Calu3 (cell line): Measurements from ENCODE around the gene PCDH9. TPM values are rescaled to one million over a fixed set of nuclear protein-coding genes. Genes with fewer than 3 reads are reported as not detected.

Source experiments
- BruUV-seq: library from RNA; stranded (reverse); fragments of 400-500 nt; replicated peaks from 2 replicates; lab custom pipeline; 2021; lab: Mats Ljungman, UMichigan
- CTCF ChIA-PET: fragments of 300-600 bp; sonication (Branson Sonifier 250); formaldehyde crosslinking; loops from one replicate; lab custom pipeline; 2022; ENCODE audit warnings: antibody characterized with exemption; lab: Charles Lee
- DNase-seq: peaks from one replicate; pipeline ENCODE4 v3.0.0; 2022
- H3K27ac Mint-ChIP-seq: one replicate; pipeline ENCODE4 v1.8.0; 2022; ENCODE audit warnings: mixed read lengths; ENCODE audit not compliant: unreplicated experiment
- H3K27me3 Mint-ChIP-seq: one replicate; pipeline ENCODE4 v1.8.0; 2022; ENCODE audit warnings: mixed read lengths; ENCODE audit not compliant: unreplicated experiment
- H3K36me3 Mint-ChIP-seq: one replicate; pipeline ENCODE4 v1.8.0; 2022; ENCODE audit warnings: mild to moderate bottlenecking, moderate library complexity, mixed read lengths; ENCODE audit not compliant: insufficient read depth, unreplicated experiment
- H3K4me1 Mint-ChIP-seq: one replicate; pipeline ENCODE4 v1.8.0; 2022; ENCODE audit warnings: mild to moderate bottlenecking, low read depth, mixed read lengths; ENCODE audit not compliant: unreplicated experiment
- H3K4me3 Mint-ChIP-seq: one replicate; pipeline ENCODE4 v1.8.0; 2022; ENCODE audit warnings: mild to moderate bottlenecking, low read depth, moderate library complexity, mixed read lengths; ENCODE audit not compliant: unreplicated experiment
- H3K9me3 Mint-ChIP-seq: one replicate; pipeline ENCODE4 v1.8.0; 2022; ENCODE audit warnings: low read depth, mixed read lengths; ENCODE audit not compliant: unreplicated experiment
- CTCF ChIP-seq: fragments of 200-600 bp; IDR thresholded peaks from one replicate; pipeline ENCODE4 v1.8.0; 2022; ENCODE audit warnings: antibody characterized with exemption; ENCODE audit not compliant: unreplicated experiment
- intact Hi-C: fragments of 100-400 bp; cut with micrococcal nuclease; formaldehyde crosslinking; loops from one replicate; pipeline ENCODE4 v1.10.0; 2022; ENCODE audit not compliant: unreplicated experiment
- total RNA-seq: library from RNA; stranded (reverse); gene quantifications from 2 replicates; pipeline ENCODE4 v1.2.3, GENCODE V29; 2022

The PCDH9 gene
- total RNA-seq, 1 experiment from 2014 or later: 1.3 TPM

- intact Hi-C loops: no loop called here
- CTCF ChIA-PET: no interaction called here
- TF ChIP-seq CTCF: no peak
- peaks cover 2% of the 10 kb centered on the region for H3K9me3 Mint-ChIP-seq
- H3K4me3 Mint-ChIP-seq: no peak overlapping the region
- no peaks in the 10 kb centered on the region for H3K4me1 Mint-ChIP-seq
- BruUV-seq: no TSS peak
- no peak overlapping the region for H3K27ac Mint-ChIP-seq
- H3K27me3 Mint-ChIP-seq: no peaks in the 10 kb centered on the region
- DNase-seq: no peak
- no peaks in the 10 kb centered on the region for H3K36me3 Mint-ChIP-seq
Observed at GRCh38 chr13:66855131-66855530, 375.0 kb downstream of the PCDH9 start.

DNA sequence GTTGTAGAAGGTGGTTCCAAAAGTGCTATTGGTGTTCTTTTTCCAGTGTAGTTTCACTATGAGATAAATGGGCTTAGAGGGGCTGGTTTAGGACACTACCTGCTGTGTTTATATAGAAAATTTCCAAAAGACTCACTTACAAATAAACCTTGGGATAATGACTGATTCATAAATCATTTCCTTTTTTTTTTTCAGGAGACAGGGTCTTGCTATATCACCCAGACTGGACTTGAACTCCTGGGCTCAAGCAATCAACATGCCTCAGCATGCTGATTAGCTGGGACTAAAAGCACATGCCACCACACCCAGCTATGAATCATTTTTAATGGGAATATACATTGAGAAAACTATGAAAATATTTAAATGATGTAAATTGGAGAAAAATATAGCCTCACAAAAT is 376.6 kb downstream of the PCDH9 start:
- H3K9me3 Mint-ChIP-seq: peaks cover 2% of the 10 kb centered on the region
- CTCF ChIA-PET: no interaction called here
- H3K4me1 Mint-ChIP-seq: no peaks in the 10 kb centered on the region
- no peaks in the 10 kb centered on the region for H3K27me3 Mint-ChIP-seq
- no peak for TF ChIP-seq CTCF
- H3K27ac Mint-ChIP-seq: no peak overlapping the region
- no TSS peak for BruUV-seq
- H3K36me3 Mint-ChIP-seq: no peaks in the 10 kb centered on the region
- intact Hi-C loops: no loop called here
- no peak for DNase-seq
- H3K4me3 Mint-ChIP-seq: no peak overlapping the region

DNA sequence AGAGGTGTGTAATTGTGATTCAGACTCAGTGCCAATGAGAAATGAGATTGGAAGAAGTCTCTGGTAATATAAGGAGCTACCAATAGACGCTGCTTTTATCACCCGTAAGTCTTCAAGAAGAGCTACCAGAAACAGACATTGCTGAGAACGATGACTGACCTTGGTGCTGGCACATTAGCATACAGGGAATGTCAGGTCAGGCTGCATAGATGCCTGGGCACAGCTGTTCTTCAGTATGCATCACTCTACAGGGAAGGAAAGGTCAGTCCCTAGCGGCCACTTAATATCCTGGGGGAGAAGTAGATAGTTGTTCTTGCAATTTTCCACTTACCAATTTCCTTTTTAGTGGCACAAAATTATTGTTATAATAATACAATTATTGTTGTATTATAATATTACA is 380.4 kb downstream of the PCDH9 start:
- intact Hi-C loops: no loop called here
- no peak for TF ChIP-seq CTCF
- peaks cover 2% of the 10 kb centered on the region for H3K9me3 Mint-ChIP-seq
- H3K4me3 Mint-ChIP-seq: no peak overlapping the region
- DNase-seq: no peak
- H3K36me3 Mint-ChIP-seq: no peaks in the 10 kb centered on the region
- CTCF ChIA-PET: no interaction called here
- H3K27me3 Mint-ChIP-seq: no peaks in the 10 kb centered on the region
- BruUV-seq: no TSS peak
- H3K27ac Mint-ChIP-seq: no peak overlapping the region
- H3K4me1 Mint-ChIP-seq: no peaks in the 10 kb centered on the region

DNA sequence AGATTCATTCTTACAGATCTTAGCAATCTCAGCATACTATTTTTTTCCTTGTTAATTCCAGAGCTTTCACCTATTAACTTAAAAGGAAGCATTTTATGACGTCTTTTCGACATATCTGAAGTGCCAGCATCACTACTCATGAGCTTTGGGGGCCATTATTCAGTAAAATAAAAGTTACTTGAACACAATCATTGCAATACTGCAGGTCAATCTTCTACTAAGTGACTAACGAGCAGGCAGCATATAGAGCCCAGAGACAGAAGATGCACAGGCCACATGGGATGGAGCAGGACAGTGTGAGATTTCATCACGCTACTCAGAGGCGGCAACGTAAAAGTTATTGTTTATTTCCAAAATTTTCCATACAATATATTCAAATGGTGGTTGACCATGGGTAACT is 382.6 kb downstream of the PCDH9 start:
- no peak for TF ChIP-seq CTCF
- Mint-ChIP-seq H3K27me3 (no peaks in the 10 kb centered on the region), H3K4me1 (no peaks in the 10 kb centered on the region), H3K4me3 (no peak overlapping the region), H3K9me3 (no peaks in the 10 kb centered on the region), H3K36me3 (no peaks in the 10 kb centered on the region), H3K27ac (no peak overlapping the region)
- intact Hi-C loops: no loop called here
- BruUV-seq: no TSS peak
- CTCF ChIA-PET: no interaction called here
- DNase-seq: no peak
